PC-9 (cell line): ENCODE measurements around the gene PTPRR.

Source experiments
- CTCF ChIP-seq: fragments of 200-600 bp; sonication (generic); conservative IDR thresholded peaks from 2 replicates; pipeline ENCODE4 v1.6.1; 2017; ENCODE audit warnings: mixed run types, antibody characterized with exemption, mild to moderate bottlenecking, moderate library complexity
- EZH2 ChIP-seq: fragments of 200-600 bp; sonication (generic); IDR thresholded peaks from 2 replicates; pipeline ENCODE4 v1.8.0; 2017; ENCODE audit warnings: antibody characterized with exemption, low read depth

DNA sequence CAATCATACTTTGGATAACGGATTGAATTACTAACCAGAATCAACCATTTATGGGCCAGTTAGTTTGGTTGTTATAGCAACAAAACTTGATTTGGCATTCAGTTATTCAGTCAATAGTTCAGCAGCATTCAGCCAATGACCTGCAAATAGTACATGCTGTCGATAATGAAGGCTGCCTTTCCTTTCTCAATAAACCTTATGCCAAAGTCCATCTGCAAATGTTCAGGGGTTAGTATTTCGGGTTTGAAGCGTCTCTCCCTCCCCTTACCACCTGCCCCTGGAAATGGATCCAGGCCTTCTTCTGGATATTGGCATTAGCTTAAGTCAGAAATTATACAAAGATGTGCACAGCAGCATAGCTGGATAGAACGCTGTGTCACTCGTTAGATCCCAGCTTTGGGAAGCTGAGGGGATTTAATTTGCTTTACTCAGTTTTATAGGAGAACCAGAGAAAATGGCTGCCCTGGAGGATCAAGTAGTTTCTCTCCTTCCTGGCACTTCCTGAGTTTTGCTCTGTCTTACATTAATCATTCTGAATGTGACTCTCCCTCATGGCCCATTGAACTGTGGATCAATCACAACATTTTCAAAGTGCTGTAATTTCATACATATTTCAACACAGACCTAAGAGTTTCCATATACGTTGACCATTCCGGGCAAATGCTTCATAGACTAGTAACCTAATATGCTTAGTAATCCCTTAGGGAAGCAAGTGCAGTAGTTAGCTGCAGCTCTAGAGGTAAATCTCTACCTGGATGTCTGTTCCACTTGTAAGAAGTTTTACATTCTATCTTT lies 46.7 kb upstream of the PTPRR start:
- no peak for TF ChIP-seq CTCF
- no peak for TF ChIP-seq EZH2
